ENCODE results near the gene ZNF74.
"Not testable (repeated sequence)": the region's sequence is repeated elsewhere in the genome, so short reads cannot be mapped to it uniquely, and the experiment has no call there.

The ZNF74 gene

GRCh38 chr22:20395181-20395906 is 1.4 kb downstream of the ZNF74 start:
- in situ Hi-C loops (cut with HindIII; ENCODE audit: low pct_ligation_motif_present, low pct_unique_long_range_greater_than_20kb, low sequenced_read_pairs), result no loop called here
- DNase-seq, result no peak

- in situ Hi-C loops (cut with HindIII; ENCODE audit: low pct_ligation_motif_present, low pct_unique_long_range_greater_than_20kb, low sequenced_read_pairs), result no loop called here
- DNase-seq, result no peak
Observed at GRCh38 chr22:20395907-20396287, 1.9 kb downstream of the ZNF74 start.

DNA sequence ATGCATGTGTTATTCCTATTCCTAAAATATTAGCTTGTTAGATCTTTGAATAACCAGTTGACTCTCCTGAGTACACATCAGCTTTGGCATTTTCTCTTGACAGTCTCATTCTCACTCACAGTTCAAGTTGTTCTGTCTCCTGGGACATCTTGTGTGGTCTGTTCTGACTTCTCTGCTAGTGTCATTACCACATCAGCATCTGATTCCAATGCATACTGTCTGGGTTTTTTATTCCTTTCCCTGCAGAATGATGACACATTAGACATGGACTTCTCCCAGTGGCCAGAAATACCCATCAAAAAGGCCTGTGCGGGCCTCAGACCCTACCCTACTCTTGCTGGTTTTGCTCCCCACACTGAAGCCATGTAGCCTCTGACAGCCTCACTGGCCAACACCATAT is 2.7 kb downstream of the ZNF74 start:
- in situ Hi-C loops (cut with HindIII; ENCODE audit: low pct_ligation_motif_present, low pct_unique_long_range_greater_than_20kb, low sequenced_read_pairs), result no loop called here

DNA sequence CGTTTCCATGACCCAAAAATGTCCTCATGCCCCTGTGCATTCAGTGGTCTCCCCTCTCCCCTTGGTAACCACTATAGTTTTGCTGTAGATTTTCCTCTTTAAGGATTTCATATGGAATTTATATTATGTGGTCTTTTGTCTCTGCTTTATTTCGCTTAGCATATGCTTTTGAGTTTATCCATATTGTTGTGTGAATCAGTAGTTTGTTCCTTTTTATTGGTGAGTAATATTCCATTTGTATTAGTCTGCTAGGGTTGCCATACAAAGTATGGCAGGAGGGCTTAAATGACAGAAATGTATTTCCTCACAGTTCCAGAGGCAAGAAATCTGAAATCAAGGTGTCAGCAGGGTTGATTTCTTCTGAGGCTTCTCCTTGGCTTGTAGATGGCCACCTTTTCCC is 3.5 kb downstream of the ZNF74 start:
- in situ Hi-C loops (cut with HindIII; ENCODE audit: low pct_ligation_motif_present, low pct_unique_long_range_greater_than_20kb, low sequenced_read_pairs), result no loop called here
- no peak for DNase-seq

More for the DNA sequence above, 2.7 kb downstream of the ZNF74 start:
- no peak for DNase-seq

DNA sequence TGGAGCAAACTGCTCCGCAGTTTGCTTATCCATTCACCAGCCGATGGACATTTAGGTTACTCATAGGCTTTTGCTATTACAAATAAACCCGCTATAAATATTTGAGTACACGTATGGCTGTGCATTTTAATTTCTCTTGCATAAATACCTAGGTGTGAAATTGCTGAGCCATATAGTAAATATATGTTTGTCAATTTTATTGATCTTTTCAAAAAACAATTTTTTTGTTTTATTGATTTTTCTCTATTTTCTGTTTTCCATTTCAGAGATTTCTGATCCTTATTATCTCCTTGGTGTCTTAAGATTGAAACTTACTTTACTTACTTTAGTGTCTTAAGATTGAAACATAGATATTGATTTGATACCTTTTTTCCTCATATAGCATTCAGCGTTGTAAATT is 4.5 kb downstream of the ZNF74 start:
- no peak for DNase-seq
- in situ Hi-C loops (cut with HindIII; ENCODE audit: low pct_ligation_motif_present, low pct_unique_long_range_greater_than_20kb, low sequenced_read_pairs), result no loop called here

DNA sequence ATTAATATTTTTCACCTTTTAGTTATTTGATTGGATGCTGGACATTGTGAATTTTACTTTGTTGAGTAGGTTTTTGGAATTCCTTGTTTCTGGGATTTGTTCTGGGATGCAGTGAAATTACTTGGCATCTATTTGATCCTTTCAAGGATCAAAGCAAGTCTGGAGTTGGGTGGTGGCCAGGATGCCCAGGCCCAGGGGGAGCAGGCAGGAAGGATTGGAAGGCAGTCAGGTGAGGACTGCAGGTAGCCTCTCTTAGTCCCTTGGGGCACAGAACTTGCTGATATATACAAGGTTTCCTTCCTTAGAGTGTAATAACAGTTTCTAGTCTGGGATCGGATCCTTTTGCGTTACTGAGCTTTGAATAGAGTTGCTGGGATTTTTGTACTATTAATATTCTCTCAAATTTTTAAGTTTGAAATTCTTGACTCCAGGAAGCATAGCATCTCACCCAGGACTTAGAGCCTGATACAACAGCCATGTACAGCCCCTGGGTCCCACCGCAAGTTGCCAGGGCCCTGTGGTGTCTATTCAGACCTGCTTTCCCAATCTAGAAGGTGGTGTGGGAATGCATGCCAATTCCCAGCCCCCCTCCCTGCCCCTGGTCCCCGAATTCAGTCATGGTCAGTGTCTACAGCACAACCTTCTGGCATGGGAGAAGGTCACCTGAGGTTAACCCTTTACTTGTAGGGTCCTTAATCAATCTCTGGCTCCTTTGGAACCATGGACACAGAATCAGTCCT is 6.1 kb downstream of the ZNF74 start:
- in situ Hi-C loops (cut with HindIII; ENCODE audit: low pct_ligation_motif_present, low pct_unique_long_range_greater_than_20kb, low sequenced_read_pairs), result no loop called here
- no peak for DNase-seq

- in situ Hi-C loops (cut with HindIII; ENCODE audit: low pct_ligation_motif_present, low pct_unique_long_range_greater_than_20kb, low sequenced_read_pairs), result no loop called here
- no peak for DNase-seq
Observed at GRCh38 chr22:20400606-20401375, 6.8 kb downstream of the ZNF74 start.

DNA sequence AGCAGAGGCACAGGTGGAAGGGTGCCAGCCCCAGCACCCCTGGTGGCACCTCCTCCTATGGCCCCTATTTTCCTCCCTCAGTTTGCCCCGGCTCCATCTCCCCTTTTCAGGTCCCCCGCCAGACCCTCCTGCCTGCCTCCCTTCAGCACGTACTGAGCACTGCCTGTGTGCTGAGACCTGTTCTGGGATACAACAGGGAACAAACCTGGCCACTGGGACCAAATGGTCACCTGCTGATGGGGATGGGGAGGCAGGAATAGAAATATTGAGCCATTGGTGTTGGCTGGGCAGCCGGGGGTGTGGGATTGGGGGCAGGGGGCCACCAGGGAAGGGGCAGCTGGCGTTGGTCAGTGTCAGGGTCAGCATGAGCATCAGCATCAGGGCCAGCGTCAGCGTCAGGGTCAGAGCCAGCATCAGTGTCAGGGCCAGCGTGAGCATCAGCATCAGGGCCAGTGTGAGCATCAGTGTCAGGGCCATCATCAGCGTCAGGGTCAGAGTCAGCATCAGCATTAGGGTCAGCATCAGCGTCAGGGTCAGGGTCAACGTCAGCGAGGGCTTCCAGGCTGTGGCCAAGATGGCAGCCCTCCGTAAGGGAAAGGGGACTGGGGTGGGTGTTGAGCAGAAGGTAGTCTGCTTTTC is 7.5 kb downstream of the ZNF74 start:
- in situ Hi-C loops (cut with HindIII; ENCODE audit: low pct_ligation_motif_present, low pct_unique_long_range_greater_than_20kb, low sequenced_read_pairs), result no loop called here

GRCh38 chr22:20402960-20403778 is 9.2 kb downstream of the ZNF74 start:
- DNase-seq, result no peak
- in situ Hi-C loops (cut with HindIII; ENCODE audit: low pct_ligation_motif_present, low pct_unique_long_range_greater_than_20kb, low sequenced_read_pairs), result no loop called here

More for the DNA sequence above, 7.5 kb downstream of the ZNF74 start:
- DNase-seq, result no peak

- in situ Hi-C loops (cut with HindIII; ENCODE audit: low pct_ligation_motif_present, low pct_unique_long_range_greater_than_20kb, low sequenced_read_pairs), result no loop called here
Observed at GRCh38 chr22:20403779-20404140, 9.8 kb downstream of the ZNF74 start.

GRCh38 chr22:20404881-20405280 is 10.9 kb downstream of the ZNF74 start:
- no peak for DNase-seq
- in situ Hi-C loops (cut with HindIII; ENCODE audit: low pct_ligation_motif_present, low pct_unique_long_range_greater_than_20kb, low sequenced_read_pairs), result no loop called here

More at GRCh38 chr22:20403779-20404140, 9.8 kb downstream of the ZNF74 start:
- DNase-seq, result no peak

DNA sequence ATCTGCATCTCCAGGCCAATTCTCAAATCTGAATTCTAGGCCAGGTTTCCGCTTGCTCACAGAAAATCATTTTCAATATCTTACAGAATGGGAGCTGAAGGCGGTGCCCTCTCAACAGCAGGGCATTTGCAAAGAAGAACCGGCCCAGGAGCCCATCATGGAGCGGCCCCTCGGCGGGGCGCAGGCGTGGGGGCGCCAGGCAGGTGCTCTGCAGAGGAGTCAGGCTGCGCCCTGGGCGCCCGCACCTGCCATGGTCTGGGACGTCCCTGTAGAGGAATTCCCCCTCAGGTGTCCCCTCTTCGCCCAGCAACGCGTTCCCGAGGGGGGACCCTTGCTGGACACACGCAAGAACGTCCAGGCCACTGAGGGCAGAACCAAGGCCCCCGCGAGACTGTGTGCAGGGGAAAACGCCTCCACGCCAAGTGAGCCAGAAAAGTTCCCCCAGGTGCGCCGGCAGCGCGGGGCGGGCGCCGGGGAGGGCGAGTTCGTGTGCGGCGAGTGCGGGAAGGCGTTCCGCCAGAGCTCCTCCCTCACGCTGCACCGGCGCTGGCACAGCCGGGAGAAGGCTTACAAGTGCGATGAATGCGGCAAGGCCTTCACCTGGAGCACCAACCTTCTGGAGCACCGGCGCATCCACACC is 11.5 kb downstream of the ZNF74 start:
- no peak for DNase-seq
- in situ Hi-C loops (cut with HindIII; ENCODE audit: low pct_ligation_motif_present, low pct_unique_long_range_greater_than_20kb, low sequenced_read_pairs), result no loop called here

- DNase-seq, result no peak
- in situ Hi-C loops (cut with HindIII; ENCODE audit: low pct_ligation_motif_present, low pct_unique_long_range_greater_than_20kb, low sequenced_read_pairs), result no loop called here
Observed at GRCh38 chr22:20405931-20406685, 12.2 kb downstream of the ZNF74 start.

GRCh38 chr22:20406686-20407408 is 12.9 kb downstream of the ZNF74 start:
- no peak for DNase-seq
- in situ Hi-C loops (cut with HindIII; ENCODE audit: low pct_ligation_motif_present, low pct_unique_long_range_greater_than_20kb, low sequenced_read_pairs), result no loop called here

DNA sequence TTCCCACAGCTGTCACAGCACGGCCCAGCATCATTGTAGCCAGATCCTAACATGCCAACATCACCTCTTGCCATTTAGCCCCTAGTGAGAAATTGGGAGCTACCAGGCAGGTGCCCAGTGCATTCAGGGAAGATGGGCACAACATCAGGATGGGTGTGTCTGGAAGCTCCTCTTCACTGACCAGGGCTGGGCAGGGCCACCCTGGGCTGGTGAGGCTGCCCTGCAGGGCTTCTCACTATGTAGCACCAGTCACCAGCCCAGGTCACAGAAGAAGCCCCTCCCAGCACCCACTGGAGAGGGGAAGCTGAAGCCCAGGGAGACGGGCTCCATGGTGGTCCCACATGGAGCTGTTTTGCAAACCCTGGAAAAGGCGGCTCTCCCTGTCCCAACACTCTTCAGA is 13.9 kb downstream of the ZNF74 start:
- in situ Hi-C loops (cut with HindIII; ENCODE audit: low pct_ligation_motif_present, low pct_unique_long_range_greater_than_20kb, low sequenced_read_pairs), result no loop called here
- no peak for DNase-seq

GRCh38 chr22:20408891-20409290 is 14.9 kb downstream of the ZNF74 start:
- no peak for DNase-seq
- in situ Hi-C loops (cut with HindIII; ENCODE audit: low pct_ligation_motif_present, low pct_unique_long_range_greater_than_20kb, low sequenced_read_pairs), result no loop called here

DNA sequence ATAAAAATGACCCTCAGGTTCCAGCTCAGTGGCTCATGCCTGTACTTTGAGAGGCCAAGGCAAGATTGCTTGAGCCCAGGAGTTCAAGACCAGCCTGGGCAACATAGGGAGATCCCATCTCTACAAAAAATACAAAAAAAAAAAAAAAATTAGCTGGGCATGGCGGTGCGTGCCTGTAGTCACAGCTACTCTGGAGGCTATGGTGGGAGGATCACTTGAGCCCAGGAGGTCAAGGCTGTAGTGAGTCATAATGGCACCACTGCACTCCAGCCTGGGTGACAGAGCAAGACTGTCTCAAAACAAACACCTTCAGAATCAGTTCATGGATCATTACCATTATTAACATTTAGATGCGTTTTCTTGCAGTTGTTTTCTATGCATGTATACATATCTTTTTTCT is 15.4 kb downstream of the ZNF74 start:
- in situ Hi-C loops (cut with HindIII; ENCODE audit: low pct_ligation_motif_present, low pct_unique_long_range_greater_than_20kb, low sequenced_read_pairs); DNase-seq: not testable (repeated sequence)
